ENCODE data around the gene CCDC74A.
"Not testable (repeated sequence)": the region's sequence is repeated elsewhere in the genome, so short reads cannot be mapped to it uniquely, and the experiment has no call there.

- TF ChIP-seq CTCF (IDR thresholded peaks at IDR 0.05; ENCODE audit: low read length); EZH2 (IDR thresholded peaks at IDR 0.05; ENCODE audit: borderline replicate concordance, low read length): not testable (repeated sequence)
These were observed 12.5 kb upstream of the CCDC74A start for GRCh38 chr2:131515235-131515634.
